ENCODE results near the gene GMNN.

DNA sequence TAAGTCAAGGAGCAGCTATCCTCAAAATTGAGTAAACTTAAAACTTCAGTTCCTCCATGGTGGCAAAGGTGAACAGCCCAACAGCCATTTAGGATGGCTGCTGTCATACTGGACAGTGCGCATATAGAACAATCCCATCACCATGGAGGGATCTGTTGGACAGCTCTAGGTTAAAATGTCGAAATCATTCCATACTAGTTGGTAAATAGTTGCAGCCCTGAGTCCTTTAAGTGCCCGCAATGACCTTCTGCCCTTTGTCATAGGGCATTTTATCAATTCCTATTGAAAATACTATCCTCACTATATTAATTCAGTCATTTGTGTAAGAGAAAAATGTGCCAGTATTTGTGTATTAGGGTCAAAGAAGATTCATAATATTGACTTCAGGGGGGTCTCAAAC is 32.8 kb downstream of the GMNN start:
- TF ChIP-seq POLR2A (IDR thresholded peaks at IDR 0.05), result no peak
- TF ChIP-seq, protein P1, sequence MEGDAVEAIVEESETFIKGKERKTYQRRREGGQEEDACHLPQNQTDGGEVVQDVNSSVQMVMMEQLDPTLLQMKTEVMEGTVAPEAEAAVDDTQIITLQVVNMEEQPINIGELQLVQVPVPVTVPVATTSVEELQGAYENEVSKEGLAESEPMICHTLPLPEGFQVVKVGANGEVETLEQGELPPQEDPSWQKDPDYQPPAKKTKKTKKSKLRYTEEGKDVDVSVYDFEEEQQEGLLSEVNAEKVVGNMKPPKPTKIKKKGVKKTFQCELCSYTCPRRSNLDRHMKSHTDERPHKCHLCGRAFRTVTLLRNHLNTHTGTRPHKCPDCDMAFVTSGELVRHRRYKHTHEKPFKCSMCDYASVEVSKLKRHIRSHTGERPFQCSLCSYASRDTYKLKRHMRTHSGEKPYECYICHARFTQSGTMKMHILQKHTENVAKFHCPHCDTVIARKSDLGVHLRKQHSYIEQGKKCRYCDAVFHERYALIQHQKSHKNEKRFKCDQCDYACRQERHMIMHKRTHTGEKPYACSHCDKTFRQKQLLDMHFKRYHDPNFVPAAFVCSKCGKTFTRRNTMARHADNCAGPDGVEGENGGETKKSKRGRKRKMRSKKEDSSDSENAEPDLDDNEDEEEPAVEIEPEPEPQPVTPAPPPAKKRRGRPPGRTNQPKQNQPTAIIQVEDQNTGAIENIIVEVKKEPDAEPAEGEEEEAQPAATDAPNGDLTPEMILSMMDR (IDR thresholded peaks at IDR 0.05), result no peak
